Ovary (tissue), 10 donors: ENCODE results near the gene COMMD7. TPM values are rescaled to one million over a fixed set of nuclear protein-coding genes. Genes with fewer than 3 reads are reported as not detected.
A peak's percentile ranks its signal among the peaks of the same experiment; 100 is the strongest.

ENCODE experiments used
- DNase-seq, 5 donors: peaks; one replicate each; pipeline ENCODE4 v3.0.0-alpha.2; 2019 to 2020
- H3K27ac ChIP-seq, 2 donors: fragments of 200-600 bp; one replicate each; pipeline versions ENCODE4 v1.5.1 to v1.8.0; 2019 to 2022
- H3K27me3 ChIP-seq: fragments of 200-600 bp; one replicate; pipeline ENCODE4 v1.8.0; 2022
- H3K36me3 ChIP-seq: fragments of 200-600 bp; sonication (generic); one replicate; pipeline ENCODE4 v1.5.1; 2019
- H3K4me1 ChIP-seq: one replicate; pipeline ENCODE4 v1.8.1; 2013; ENCODE audit warnings: mild to moderate bottlenecking, moderate library complexity; ENCODE audit not compliant: insufficient read depth
- H3K4me3 ChIP-seq: fragments of 200-600 bp; sonication (generic); one replicate; pipeline ENCODE4 v1.5.1; 2017
- H3K9me3 ChIP-seq, 2 donors: fragments of 200-600 bp in 1 of 2; sonication (generic) in 1 of 2; one replicate each; pipeline versions ENCODE4 v1.5.1 to v1.8.1; 2013 to 2019; ENCODE audit warnings: mild to moderate bottlenecking in 1 of 2, moderate library complexity in 1 of 2
- EP300 ChIP-seq: sonication (generic); formaldehyde crosslinking; IDR thresholded peaks from one replicate; pipeline ENCODE4 v1.6.1; 2017; ENCODE audit warnings: antibody characterized with exemption
- POLR2A ChIP-seq: fragments of 450-650 bp; IDR thresholded peaks from one replicate; pipeline ENCODE4 v1.6.1; 2017; ENCODE audit warnings: antibody characterized with exemption, mild to moderate bottlenecking, moderate library complexity
- WGBS, 3 donors: extraction: QIAGEN DNeasy Blood & Tissue Kit in 1 of 3; methylation state at CpG; one replicate each; pipeline versions ENCODE4 v1.1.5 to v1.1.7; 2013 to 2017; 5-methylcytosine and 5-hydroxymethylcytosine counted together
- intact Hi-C, 4 donors: fragments of 100-400 bp; cut with DNase I; formaldehyde crosslinking; loops; one replicate each; pipeline versions ENCODE4 v1.11.0 to v1.15.1; 2022 to 2023
- long read RNA-seq, 3 donors: library from polyadenylated mRNA in 2 of 3; unstranded in 2 of 3; transcript quantifications; one replicate each; pipeline ENCODE4 v2.0.0 and lab custom pipeline, GENCODE V29; 2021 to 2026
- polyA plus RNA-seq, 2 donors: library from polyadenylated mRNA; stranded (reverse); fragments of 200-250 nt in 1 of 2; fragments of 350-450 nt in 1 of 2; fragmentation: Illumina TruSeq in 1 of 2; extraction: RNeasy Lipid Tissue Mini Kit (QIAGEN cat#74804) in 1 of 2; gene quantifications; one replicate each; pipeline ENCODE4 v1.2.3, GENCODE V29; 2013 to 2014
- total RNA-seq, 7 donors: library from RNA; depleted of rRNA in 2 of 7; stranded (reverse); fragments of >200 nt in 2 of 7; fragmentation: NEBNext Ultra II Directional in 3 of 7; extraction: Animal tissue kit (Norgen Biotek cat#: 25700) in 3 of 7; gene quantifications; one replicate each; pipeline versions ENCODE4 v1.1.0 to v1.2.4, GENCODE V29; 2016 to 2023
- TF ChIP-seq, protein P1 (sequence below), 3 donors: fragments of 450-650 bp in 2 of 3; fragments of 200-600 bp in 1 of 3; IDR thresholded peaks; one replicate each; pipeline versions ENCODE4 v1.5.1 to v1.8.0; 2016 to 2022; ENCODE audit warnings: antibody characterized with exemption in 3 of 3, mild to moderate bottlenecking in 1 of 3
- donor health status: DM: no; HTN: no; CAD: no; lungs with moderate emphysema.
- donor health status: DM: no; HTN: no; CAD: no.
- donor health status: Bipolar disorder and iron deficiency.
- donor health status: DM: yes; HTN: yes; CAD: no.
- donor health status: DM: no; HTN: no; CAD: no.
- donor health status: DM: yes; HTN: yes; CAD: no.

COMMD7 gene
- total RNA-seq (10 to 100 TPM; 14.2 to 38.4 (median 25.4) TPM), polyA plus RNA-seq (10 to 100 TPM; 36.0 to 51.8 TPM)
- long read RNA-seq, donor 1, transcript COMMD7-202 (9 exons, 1,343 nt), result minor isoform, 5 of 96 reads
- long read RNA-seq, donor 1, transcript COMMD7-201 (9 exons, 1,900 nt), result major isoform, 84 of 96 reads
- long read RNA-seq, donor 1, partial matches to known transcripts, result 2 of 96 reads
- long read RNA-seq, donor 1, other reads (novel, unspliced or antisense), result 5 of 96 reads
- long read RNA-seq, donor 2, transcript COMMD7-201 (9 exons, 1,900 nt), result major isoform, 21 of 23 reads
- long read RNA-seq, donor 2, partial matches to known transcripts, result 0 of 23 reads
- long read RNA-seq, donor 2, other reads (novel, unspliced or antisense), result 0 of 23 reads
- long read RNA-seq, donor 3, transcript COMMD7-201 (9 exons, 1,900 nt), result major isoform, 46 of 52 reads
- long read RNA-seq, donor 3, partial matches to known transcripts, result 2 of 52 reads
- long read RNA-seq, donor 3, other reads (novel, unspliced or antisense), result 3 of 52 reads

GRCh38 chr20:32743237-32744112, at the start of gene COMMD7:
TSS of gene COMMD7 (minus strand) at chr20:32743467. CDS start at chr20:32743391, 76 bp downstream.
- peaks cover 3% of the 10 kb centered on the region for H3K4me1 ChIP-seq
- H3K36me3 ChIP-seq, result no peaks in the 10 kb centered on the region
- TF ChIP-seq POLR2A (no peak), EP300 (no peak)
- TF ChIP-seq, protein P1, sequence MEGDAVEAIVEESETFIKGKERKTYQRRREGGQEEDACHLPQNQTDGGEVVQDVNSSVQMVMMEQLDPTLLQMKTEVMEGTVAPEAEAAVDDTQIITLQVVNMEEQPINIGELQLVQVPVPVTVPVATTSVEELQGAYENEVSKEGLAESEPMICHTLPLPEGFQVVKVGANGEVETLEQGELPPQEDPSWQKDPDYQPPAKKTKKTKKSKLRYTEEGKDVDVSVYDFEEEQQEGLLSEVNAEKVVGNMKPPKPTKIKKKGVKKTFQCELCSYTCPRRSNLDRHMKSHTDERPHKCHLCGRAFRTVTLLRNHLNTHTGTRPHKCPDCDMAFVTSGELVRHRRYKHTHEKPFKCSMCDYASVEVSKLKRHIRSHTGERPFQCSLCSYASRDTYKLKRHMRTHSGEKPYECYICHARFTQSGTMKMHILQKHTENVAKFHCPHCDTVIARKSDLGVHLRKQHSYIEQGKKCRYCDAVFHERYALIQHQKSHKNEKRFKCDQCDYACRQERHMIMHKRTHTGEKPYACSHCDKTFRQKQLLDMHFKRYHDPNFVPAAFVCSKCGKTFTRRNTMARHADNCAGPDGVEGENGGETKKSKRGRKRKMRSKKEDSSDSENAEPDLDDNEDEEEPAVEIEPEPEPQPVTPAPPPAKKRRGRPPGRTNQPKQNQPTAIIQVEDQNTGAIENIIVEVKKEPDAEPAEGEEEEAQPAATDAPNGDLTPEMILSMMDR (IDR thresholded peaks at IDR 0.05), result no peak
- peak; percentile 51 to 80 (median 54) for DNase-seq
- intact Hi-C loops, result no loop called here
- H3K27me3 ChIP-seq, result no peaks in the 10 kb centered on the region
- WGBS, 3 donors, result 1 to 4% (median 2%) methylated on average over 36 to 64 of the region's 64 CpGs
- H3K4me3 ChIP-seq, result peak within 1 kb of the TSS; percentile 95
- peak within 1 kb of the TSS; percentile 31 to 71 for H3K27ac ChIP-seq
- no peaks in the 10 kb centered on the region for H3K9me3 ChIP-seq

- WGBS, 3 donors, result 81 to 85% (median 83%) methylated on average over 13 of the region's 13 CpGs
- TF ChIP-seq POLR2A (no peak), EP300 (no peak)
- TF ChIP-seq, protein P1 (IDR thresholded peaks at IDR 0.05), result no peak
These were observed 49.6 kb upstream of the COMMD7 start for GRCh38 chr20:32792731-32793458.

DNA sequence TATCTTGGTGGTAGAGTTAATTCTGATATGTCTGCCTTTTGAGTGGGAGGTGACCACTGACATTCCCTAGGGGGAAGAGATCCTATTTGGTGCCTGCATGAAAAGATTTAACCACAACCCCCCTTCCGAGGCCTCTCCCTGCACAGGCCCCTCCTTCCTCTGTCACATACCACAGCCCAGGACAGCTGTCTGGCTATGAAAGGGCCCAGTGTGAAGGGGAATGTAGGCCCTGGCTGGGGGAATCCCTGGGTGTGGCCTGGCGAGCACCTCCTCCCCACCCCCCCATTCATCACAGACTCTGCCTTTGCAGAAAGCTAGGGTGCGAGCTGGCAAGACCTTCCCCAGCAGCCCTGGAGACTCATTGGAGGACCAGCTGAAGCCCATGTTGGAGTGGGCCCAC, 49.0 kb upstream of the COMMD7 start:
- no peak overlapping the region for H3K27ac ChIP-seq
- WGBS, 3 donors, result 79 to 87% (median 81%) methylated on average over 3 of the region's 3 CpGs
- no peaks in the 10 kb centered on the region for H3K9me3 ChIP-seq
- no peaks in the 10 kb centered on the region for H3K36me3 ChIP-seq
- DNase-seq, result no peak
- intact Hi-C loops, result no loop called here
- H3K27me3 ChIP-seq, result no peaks in the 10 kb centered on the region
- TF ChIP-seq, protein P1 (IDR thresholded peaks at IDR 0.05), result no peak
- no peak for TF ChIP-seq EP300
- no peak for TF ChIP-seq POLR2A
- H3K4me3 ChIP-seq, result no peak overlapping the region
- no peaks in the 10 kb centered on the region for H3K4me1 ChIP-seq

More at GRCh38 chr20:32792731-32793458, 49.6 kb upstream of the COMMD7 start:
- intact Hi-C loops, result no loop called here
- DNase-seq, result no peak
- H3K36me3 ChIP-seq, result no peaks in the 10 kb centered on the region
- no peaks in the 10 kb centered on the region for H3K4me1 ChIP-seq
- no peak overlapping the region for H3K4me3 ChIP-seq
- no peak overlapping the region for H3K27ac ChIP-seq
- no peaks in the 10 kb centered on the region for H3K27me3 ChIP-seq
- H3K9me3 ChIP-seq, result no peaks in the 10 kb centered on the region

DNA sequence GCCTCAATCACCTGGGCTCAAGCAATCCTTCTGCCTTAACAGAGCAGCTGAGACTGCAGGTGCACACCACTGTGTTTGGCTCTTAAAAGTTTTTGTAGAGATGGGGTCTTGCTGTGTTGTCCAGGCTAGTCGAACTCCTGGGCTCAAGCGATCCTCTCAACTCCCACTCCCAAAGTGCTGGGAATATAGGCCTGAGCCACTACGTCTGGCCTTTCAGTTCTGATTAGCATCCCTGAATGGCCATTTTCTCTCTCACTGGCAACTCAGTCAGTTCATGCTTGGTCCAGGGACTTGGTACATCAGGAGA, 47.4 kb upstream of the COMMD7 start:
- 96 to 98% (median 97%) methylated on average over 3 of the region's 3 CpGs for WGBS, 3 donors
- no peak overlapping the region for H3K4me3 ChIP-seq
- H3K4me1 ChIP-seq, result no peaks in the 10 kb centered on the region
- no peaks in the 10 kb centered on the region for H3K27me3 ChIP-seq
- DNase-seq, result no peak
- no peaks in the 10 kb centered on the region for H3K9me3 ChIP-seq
- intact Hi-C loops, result no loop called here
- H3K27ac ChIP-seq, result no peak overlapping the region
- no peaks in the 10 kb centered on the region for H3K36me3 ChIP-seq
- TF ChIP-seq POLR2A, result no peak
- TF ChIP-seq EP300, result no peak
- TF ChIP-seq, protein P1 (IDR thresholded peaks at IDR 0.05), result no peak
